ENCODE measurements around the gene PTPN9.
"Not testable (repeated sequence)": the region's sequence is repeated elsewhere in the genome, so short reads cannot be mapped to it uniquely, and the experiment has no call there.

PTPN9 gene

DNA sequence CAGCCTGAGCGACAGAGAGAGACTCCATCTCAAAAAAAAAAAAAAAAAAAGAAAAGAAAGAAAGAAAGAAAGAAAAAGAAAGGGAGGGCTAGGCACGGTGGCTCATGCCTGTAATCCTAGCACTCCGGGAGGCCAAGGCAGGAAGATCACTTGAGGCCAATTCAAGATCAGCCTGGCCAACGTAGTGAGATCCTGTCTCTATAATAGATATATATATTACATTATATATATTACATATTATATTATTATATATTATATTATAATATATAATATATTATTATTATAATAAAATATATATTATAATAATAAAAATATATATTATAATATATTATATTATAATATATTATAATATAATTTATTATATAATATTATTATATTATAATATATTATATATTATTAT is 48.9 kb downstream of the PTPN9 start:
- H3K4me3 ChIP-seq (ENCODE audit: low read depth, low read length): no peak overlapping the region
- DNase-seq (ENCODE audit: low read depth): no peak
- TF ChIP-seq, protein P1, sequence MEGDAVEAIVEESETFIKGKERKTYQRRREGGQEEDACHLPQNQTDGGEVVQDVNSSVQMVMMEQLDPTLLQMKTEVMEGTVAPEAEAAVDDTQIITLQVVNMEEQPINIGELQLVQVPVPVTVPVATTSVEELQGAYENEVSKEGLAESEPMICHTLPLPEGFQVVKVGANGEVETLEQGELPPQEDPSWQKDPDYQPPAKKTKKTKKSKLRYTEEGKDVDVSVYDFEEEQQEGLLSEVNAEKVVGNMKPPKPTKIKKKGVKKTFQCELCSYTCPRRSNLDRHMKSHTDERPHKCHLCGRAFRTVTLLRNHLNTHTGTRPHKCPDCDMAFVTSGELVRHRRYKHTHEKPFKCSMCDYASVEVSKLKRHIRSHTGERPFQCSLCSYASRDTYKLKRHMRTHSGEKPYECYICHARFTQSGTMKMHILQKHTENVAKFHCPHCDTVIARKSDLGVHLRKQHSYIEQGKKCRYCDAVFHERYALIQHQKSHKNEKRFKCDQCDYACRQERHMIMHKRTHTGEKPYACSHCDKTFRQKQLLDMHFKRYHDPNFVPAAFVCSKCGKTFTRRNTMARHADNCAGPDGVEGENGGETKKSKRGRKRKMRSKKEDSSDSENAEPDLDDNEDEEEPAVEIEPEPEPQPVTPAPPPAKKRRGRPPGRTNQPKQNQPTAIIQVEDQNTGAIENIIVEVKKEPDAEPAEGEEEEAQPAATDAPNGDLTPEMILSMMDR (conservative IDR thresholded peaks at IDR 0.05; ENCODE audit: low read depth, low read length): no peak

DNA sequence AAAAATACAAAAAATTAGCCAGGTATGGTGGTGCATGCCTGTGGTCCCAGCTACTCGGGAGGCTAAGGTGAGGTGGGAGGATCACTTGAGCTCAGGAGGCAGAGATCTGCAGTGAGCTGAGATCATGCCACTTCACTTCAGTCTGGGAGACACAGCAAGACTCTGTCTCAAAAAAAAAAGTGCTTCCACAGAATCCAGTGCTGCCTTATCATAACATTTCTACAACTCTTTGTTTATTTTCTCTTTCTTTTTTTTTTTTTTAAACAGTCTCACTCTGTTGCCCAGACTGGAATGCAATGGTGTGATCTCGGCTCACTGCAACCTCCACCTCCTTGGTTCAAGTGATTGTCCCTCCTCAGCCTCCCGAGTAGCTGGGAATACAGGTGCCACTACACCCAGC is 53.4 kb downstream of the PTPN9 start:
- DNase-seq (ENCODE audit: low read depth): peak; percentile 63
- H3K4me3 ChIP-seq (ENCODE audit: low read depth, low read length): not testable (repeated sequence)

DNA sequence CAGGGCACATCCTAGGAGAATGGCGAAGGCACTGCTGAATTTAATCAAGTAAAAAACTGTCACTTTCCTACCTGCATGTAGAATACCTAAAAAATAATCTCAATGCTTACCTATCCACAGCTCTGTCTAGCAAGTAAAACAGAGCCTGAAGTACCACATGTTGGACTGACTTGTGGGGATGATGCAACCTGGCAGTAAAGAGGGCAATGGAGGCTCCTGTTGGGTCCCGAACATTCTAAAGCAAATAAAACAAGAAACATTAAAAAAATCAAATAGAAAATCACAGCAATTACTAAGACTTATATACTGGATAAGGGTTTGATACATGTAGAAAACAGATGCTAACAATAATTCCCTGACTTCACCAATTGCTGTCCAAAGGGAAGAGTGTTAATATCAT is 56.1 kb downstream of the PTPN9 start:
- H3K4me3 ChIP-seq (ENCODE audit: low read depth, low read length): no peak overlapping the region
- no peak for DNase-seq (ENCODE audit: low read depth)
- TF ChIP-seq, protein P1 (conservative IDR thresholded peaks at IDR 0.05; ENCODE audit: low read depth, low read length): no peak

DNA sequence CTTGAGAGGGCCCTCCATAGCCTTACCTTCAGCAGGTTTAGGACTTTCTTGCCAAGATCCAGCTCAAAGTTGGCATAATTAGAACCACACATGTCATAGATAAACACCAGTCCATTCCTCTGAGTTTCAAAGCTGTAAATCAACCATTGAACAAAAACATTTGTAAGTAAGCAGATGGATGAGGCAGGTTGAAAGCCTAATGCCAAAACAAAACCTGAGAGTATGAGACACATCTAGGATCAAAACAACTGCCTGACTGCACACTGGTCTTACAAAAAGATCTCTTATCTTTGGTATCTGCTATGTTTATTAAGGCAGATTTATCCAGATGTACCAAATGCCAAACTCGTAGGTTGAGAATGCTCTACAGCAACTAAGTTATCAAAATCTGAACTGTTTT is 61.9 kb downstream of the PTPN9 start:
- TF ChIP-seq, protein P1 (conservative IDR thresholded peaks at IDR 0.05; ENCODE audit: low read depth, low read length): no peak
- no peak for DNase-seq (ENCODE audit: low read depth)
- H3K4me3 ChIP-seq (ENCODE audit: low read depth, low read length): no peak overlapping the region

DNA sequence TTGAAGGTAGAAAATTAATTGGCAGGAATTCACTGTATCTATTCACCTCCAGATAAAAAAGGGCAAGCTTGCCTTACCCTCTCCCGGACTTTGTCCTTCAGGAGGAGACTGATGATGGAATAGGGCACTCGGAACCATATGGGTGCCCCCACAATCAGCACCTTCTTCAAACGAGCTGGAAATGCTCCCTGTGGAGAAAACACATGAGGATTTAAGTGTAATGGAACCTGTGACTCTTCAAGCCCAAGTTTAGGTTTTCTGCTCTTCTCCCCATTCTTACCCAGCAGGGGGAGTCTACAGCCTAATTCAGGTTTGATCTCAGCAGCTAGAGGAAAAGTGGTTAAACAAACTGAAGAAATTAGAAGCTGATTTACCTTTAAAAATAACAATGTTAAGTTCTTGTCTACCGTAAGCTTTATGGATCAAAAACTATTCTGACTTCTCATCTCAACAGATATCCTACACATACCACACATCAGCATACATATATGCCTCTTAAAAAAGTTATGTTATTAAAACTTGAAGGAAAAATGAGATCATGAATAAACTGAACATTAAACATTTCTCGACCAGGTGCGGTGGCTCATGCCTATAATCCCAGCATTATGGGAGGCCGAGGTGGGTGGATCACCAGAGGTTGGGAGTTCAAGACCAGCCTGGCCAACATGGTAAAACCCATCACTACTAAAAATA is 70.1 kb downstream of the PTPN9 start:
- no peak overlapping the region for H3K4me3 ChIP-seq (ENCODE audit: low read depth, low read length)
- peak; percentile 87 for DNase-seq (ENCODE audit: low read depth)
- TF ChIP-seq, protein P1 (conservative IDR thresholded peaks at IDR 0.05; ENCODE audit: low read depth, low read length): peak; percentile 85

DNA sequence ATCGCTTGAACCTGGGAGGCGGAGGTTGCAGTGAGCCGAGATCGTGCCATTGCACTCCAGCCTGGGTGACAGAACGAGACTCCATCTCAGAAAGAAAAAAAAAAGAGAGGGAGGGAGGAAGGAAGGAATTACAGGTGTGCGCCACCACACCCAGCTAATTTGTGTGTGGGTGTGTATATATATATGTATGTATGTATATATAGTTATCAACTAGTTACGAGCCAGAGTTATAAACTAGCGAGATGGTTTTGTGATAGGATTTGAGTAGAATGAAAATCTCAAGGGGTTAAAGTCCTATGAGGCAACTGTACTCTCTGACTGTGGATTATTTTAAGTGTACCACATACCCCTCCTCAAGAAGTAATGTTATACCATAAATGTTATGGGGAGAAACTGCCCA is 76.8 kb downstream of the PTPN9 start:
- H3K4me3 ChIP-seq (ENCODE audit: low read depth, low read length): no peak overlapping the region
- TF ChIP-seq, protein P1 (conservative IDR thresholded peaks at IDR 0.05; ENCODE audit: low read depth, low read length): no peak
- no peak for DNase-seq (ENCODE audit: low read depth)

DNA sequence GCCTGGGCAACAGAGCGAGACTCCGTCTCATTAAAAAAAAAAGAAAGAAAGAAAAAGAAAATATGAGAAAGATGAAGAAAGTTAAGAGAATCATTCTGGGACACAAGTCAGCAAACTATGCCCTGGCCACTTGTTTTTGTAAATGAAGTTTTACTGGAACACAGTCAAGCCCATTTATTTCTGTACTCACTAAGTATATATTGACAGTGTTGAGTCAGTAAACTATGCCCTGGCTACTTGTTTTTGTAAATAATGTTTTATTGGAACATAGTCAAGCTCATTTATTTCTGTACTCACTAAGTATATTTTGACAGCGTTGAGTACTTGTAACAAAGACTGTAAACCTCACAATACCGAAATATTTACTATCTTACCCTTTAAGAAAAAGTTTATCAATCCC is 85.4 kb downstream of the PTPN9 start:
- TF ChIP-seq, protein P1 (conservative IDR thresholded peaks at IDR 0.05; ENCODE audit: low read depth, low read length): no peak
- H3K4me3 ChIP-seq (ENCODE audit: low read depth, low read length): no peak overlapping the region
- no peak for DNase-seq (ENCODE audit: low read depth)

Measured in choroid plexus epithelial cell (primary cell).